ENCODE results near the gene SFN. TPM values are rescaled to one million over a fixed set of nuclear protein-coding genes. Genes with fewer than 3 reads are reported as not detected.

SFN gene
- total and polyA plus RNA-seq, 2 of the 4 experiments (the other 2 are of a cell fraction): 0.18 to 0.34 TPM

DNA sequence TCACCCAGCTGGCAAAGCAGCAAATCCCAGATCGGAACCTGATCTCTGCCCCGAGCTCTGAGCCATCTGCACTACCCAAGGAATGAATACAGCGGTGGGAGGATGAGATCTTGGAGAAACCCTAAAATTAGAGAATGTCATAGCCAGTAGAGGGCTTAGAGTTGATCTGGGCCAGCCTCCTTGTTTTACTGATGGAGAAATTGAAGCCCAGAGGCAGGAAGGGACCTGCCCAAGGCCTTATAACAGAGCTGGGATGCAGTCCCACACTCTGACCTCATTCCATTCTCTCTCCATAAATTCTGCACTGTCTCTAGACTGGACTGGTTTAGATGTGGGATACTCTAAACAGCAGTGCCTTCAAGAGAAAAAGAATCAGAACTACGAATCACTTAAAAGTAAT is 4.8 kb upstream of the SFN start:
- Histone ChIP-seq H3K27me3 (ENCODE audit: control insufficient read depth, insufficient read depth, low read length) (no peaks in the 10 kb centered on the region), H2BK5ac (ENCODE audit: low read depth, low read length, poor library complexity, severe bottlenecking) (no peak overlapping the region), H2AK5ac (ENCODE audit: low read depth, low read length) (no peak overlapping the region), H4K8ac (ENCODE audit: low read depth in 2 of 2, low read length in 2 of 2) (no peak overlapping the region), H3K79me1 (ENCODE audit: low read depth in 1 of 2, low read length in 2 of 2) (no peaks in the 10 kb centered on the region), H3K4me2 (ENCODE audit: low read depth, low read length) (no peak overlapping the region), H2AK9ac (replicated peaks; ENCODE audit: low read depth, low read length, poor library complexity) (no peak overlapping the region), H4K91ac (ENCODE audit: insufficient read depth, low read depth, low read length) (no peak overlapping the region), H2BK20ac (ENCODE audit: low read depth, low read length) (no peak overlapping the region), H3K4me3 (ENCODE audit: insufficient read depth, low read depth, low read length) (no peak overlapping the region), H3K9ac (ENCODE audit: low read depth, low read length) (no peak overlapping the region), H2AFZ (replicated peaks; ENCODE audit: low read length, poor library complexity) (no peak overlapping the region), H3K23ac (ENCODE audit: low read depth, low read length) (no peak overlapping the region), H3K56ac (ENCODE audit: extremely low read depth, insufficient read depth, low read length) (no peak overlapping the region), H3K9me3 (ENCODE audit: control insufficient read depth, insufficient read depth, low read length) (no peaks in the 10 kb centered on the region), H4K5ac (ENCODE audit: low read depth, low read length) (no peak overlapping the region), H3K36me3 (ENCODE audit: control insufficient read depth, insufficient read depth, low read length) (peaks cover 20% of the 10 kb centered on the region), H3K4ac (ENCODE audit: low read depth, low read length) (no peak overlapping the region), H4K20me1 (ENCODE audit: insufficient read depth, low read length) (no peaks in the 10 kb centered on the region; the same call in 1 of the 2 replicates), H2BK15ac (ENCODE audit: low read depth, low read length) (no peak overlapping the region), H3K18ac (ENCODE audit: low read depth, low read length) (no peak overlapping the region), H2BK120ac (ENCODE audit: low read depth, low read length) (no peak overlapping the region), H3K9me1 (ENCODE audit: insufficient read depth, low read length) (0 out of 2 replicates have a peak, but pooled peaks cover 1% of the 10 kb centered on the region), H3K14ac (replicated peaks; ENCODE audit: low read depth, low read length) (no peak overlapping the region), H3K27ac (ENCODE audit: insufficient read depth, low read length) (no peak overlapping the region), H3K4me1 (ENCODE audit: control insufficient read depth, insufficient read depth, low read length) (no peaks in the 10 kb centered on the region)
- DNase-seq (peak; percentile 58), ATAC-seq (ENCODE audit: low read depth) (peak; percentile 70)
- POLR2A ChIA-PET (ENCODE audit: unreplicated experiment): no interaction called here
- 82% methylated on average over 2 of the region's 4 CpGs; no CpG with 5 or more reads in 1 of the 2 experiments for WGBS, 2 experiments (ENCODE audit: extremely low coverage in 2 of 2, insufficient read length in 1 of 2)
- dilution Hi-C loops (cut with HindIII; ENCODE audit: low sequenced_read_pairs, unreplicated experiment): no loop called here
- no TSS peak for BruUV-seq (replicated peaks)
- TF ChIP-seq CEBPB (IDR thresholded peaks at IDR 0.05; ENCODE audit: low read depth, low read length) (no peak), MAFK (IDR thresholded peaks at IDR 0.05; ENCODE audit: low read depth, low read length) (no peak), CHD1 (IDR thresholded peaks at IDR 0.05; ENCODE audit: low read depth, low read length) (no peak), FOS (IDR thresholded peaks at IDR 0.05; ENCODE audit: low read depth, low read length) (no peak), MAZ (IDR thresholded peaks at IDR 0.05; ENCODE audit: borderline replicate concordance, low read depth, low read length) (no peak), RAD21 (IDR thresholded peaks at IDR 0.05; ENCODE audit: low read length) (no peak), RCOR1 (IDR thresholded peaks at IDR 0.05; ENCODE audit: insufficient replicate concordance, low read length) (no peak), MXI1 (IDR thresholded peaks at IDR 0.05; ENCODE audit: borderline replicate concordance, low read depth, low read length) (no peak), SMC3 (IDR thresholded peaks at IDR 0.05; ENCODE audit: low read depth, low read length) (no peak), RFX5 (IDR thresholded peaks at IDR 0.05; ENCODE audit: low read depth, low read length) (no peak), CTCF (conservative IDR thresholded peaks at IDR 0.05; ENCODE audit: low read depth, low read length) (no peak), USF2 (IDR thresholded peaks at IDR 0.05; ENCODE audit: low read depth, low read length) (no peak), POLR2A (IDR thresholded peaks at IDR 0.05; ENCODE audit: low read depth, low read length) (no peak), BHLHE40 (IDR thresholded peaks at IDR 0.05; ENCODE audit: low read depth, low read length) (no peak), NFE2L2 (IDR thresholded peaks at IDR 0.05; ENCODE audit: low read depth, low read length) (no peak)
- TF ChIP-seq, protein P1, sequence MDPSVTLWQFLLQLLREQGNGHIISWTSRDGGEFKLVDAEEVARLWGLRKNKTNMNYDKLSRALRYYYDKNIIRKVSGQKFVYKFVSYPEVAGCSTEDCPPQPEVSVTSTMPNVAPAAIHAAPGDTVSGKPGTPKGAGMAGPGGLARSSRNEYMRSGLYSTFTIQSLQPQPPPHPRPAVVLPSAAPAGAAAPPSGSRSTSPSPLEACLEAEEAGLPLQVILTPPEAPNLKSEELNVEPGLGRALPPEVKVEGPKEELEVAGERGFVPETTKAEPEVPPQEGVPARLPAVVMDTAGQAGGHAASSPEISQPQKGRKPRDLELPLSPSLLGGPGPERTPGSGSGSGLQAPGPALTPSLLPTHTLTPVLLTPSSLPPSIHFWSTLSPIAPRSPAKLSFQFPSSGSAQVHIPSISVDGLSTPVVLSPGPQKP (IDR thresholded peaks at IDR 0.05; ENCODE audit: borderline replicate concordance, low read depth, low read length): no peak
- CTCF ChIA-PET: interaction anchor here (0.6 to 0.9 kb wide), 2 partner anchors 31 to 259 kb away, joined by 3 to 4 read pairs; no protein-coding TSS in a partner anchor
- in situ Hi-C loops (cut with MboI; ENCODE audit: low sequenced_read_pairs): no loop called here
- intact Hi-C loops (cut with micrococcal nuclease): no loop called here
